ENCODE measurements around the gene ABCA8. TPM values are rescaled to one million over a fixed set of nuclear protein-coding genes. Genes with fewer than 3 reads are reported as not detected.
"Not testable (repeated sequence)": the region's sequence is repeated elsewhere in the genome, so short reads cannot be mapped to it uniquely, and the experiment has no call there.

ABCA8 gene
- total and polyA plus RNA-seq, 3 experiments from 2014 or later = not detected

- H3K9me3 Mint-ChIP-seq; H3K4me1 ChIP-seq (ENCODE audit: insufficient read depth, low read length); H3K9me3 ChIP-seq (ENCODE audit: low read length); DNase-seq; H3K4me1 Mint-ChIP-seq; H3K4me3 Mint-ChIP-seq; H3K36me3 ChIP-seq (ENCODE audit: insufficient read depth, low read length); H3K27me3 Mint-ChIP-seq; H3K4me3 ChIP-seq (ENCODE audit: low read length); H3K27ac Mint-ChIP-seq; H3K27ac ChIP-seq (ENCODE audit: low read depth, low read length); CTCF ChIA-PET; H3K27me3 ChIP-seq (ENCODE audit: insufficient read depth, low read length, poor library complexity, severe bottlenecking); POLR2A ChIA-PET; H3K36me3 Mint-ChIP-seq: not testable (repeated sequence)
Observed at GRCh38 chr17:68824185-68824584, 131.0 kb downstream of the ABCA8 start.

DNA sequence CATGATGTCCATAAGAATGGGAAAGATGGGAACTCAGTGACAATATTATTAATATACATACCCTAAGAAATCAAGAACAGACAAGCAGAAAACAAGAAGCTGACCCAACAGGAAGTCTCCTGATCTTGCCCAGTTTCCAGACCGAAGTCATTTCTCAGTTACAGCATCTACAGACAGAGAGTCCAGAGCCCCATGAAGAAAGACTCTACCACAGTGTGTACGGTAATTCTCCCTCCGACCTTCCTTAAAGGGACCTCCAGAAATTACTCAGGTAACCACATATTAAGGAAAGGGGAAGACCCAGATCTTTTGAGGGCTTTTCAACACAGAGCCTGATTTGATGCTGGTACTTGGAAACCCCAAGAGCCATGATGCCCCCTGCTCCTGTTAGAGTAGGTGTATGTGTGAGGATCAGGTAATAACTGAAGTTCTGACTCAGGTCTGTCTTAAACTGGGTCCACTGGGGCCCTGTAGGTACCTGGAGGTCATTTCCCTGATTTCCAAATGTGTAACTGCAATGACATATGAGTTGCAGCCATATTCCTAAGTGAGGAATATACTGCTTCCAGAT is 132.4 kb downstream of the ABCA8 start:
- no peaks in the 10 kb centered on the region for H3K4me1 Mint-ChIP-seq
- no peak overlapping the region for H3K4me3 Mint-ChIP-seq
- ChIA-PET POLR2A (no interaction called here), CTCF (no interaction called here)
- DNase-seq = no peak
- H3K36me3 Mint-ChIP-seq = no peaks in the 10 kb centered on the region
- Histone ChIP-seq H3K36me3 (ENCODE audit: insufficient read depth, low read length) (no peaks in the 10 kb centered on the region), H3K27ac (ENCODE audit: low read depth, low read length) (no peak overlapping the region), H3K4me1 (ENCODE audit: insufficient read depth, low read length) (no peaks in the 10 kb centered on the region), H3K27me3 (ENCODE audit: insufficient read depth, low read length, poor library complexity, severe bottlenecking) (peaks cover 4% of the 10 kb centered on the region), H3K9me3 (ENCODE audit: low read length) (no peaks in the 10 kb centered on the region), H3K4me3 (ENCODE audit: low read length) (no peak overlapping the region)
- H3K27ac Mint-ChIP-seq = no peak overlapping the region
- no peaks in the 10 kb centered on the region for H3K9me3 Mint-ChIP-seq
- H3K27me3 Mint-ChIP-seq = peaks cover 5 to 11% of the 10 kb centered on the region in 2 donors

DNA sequence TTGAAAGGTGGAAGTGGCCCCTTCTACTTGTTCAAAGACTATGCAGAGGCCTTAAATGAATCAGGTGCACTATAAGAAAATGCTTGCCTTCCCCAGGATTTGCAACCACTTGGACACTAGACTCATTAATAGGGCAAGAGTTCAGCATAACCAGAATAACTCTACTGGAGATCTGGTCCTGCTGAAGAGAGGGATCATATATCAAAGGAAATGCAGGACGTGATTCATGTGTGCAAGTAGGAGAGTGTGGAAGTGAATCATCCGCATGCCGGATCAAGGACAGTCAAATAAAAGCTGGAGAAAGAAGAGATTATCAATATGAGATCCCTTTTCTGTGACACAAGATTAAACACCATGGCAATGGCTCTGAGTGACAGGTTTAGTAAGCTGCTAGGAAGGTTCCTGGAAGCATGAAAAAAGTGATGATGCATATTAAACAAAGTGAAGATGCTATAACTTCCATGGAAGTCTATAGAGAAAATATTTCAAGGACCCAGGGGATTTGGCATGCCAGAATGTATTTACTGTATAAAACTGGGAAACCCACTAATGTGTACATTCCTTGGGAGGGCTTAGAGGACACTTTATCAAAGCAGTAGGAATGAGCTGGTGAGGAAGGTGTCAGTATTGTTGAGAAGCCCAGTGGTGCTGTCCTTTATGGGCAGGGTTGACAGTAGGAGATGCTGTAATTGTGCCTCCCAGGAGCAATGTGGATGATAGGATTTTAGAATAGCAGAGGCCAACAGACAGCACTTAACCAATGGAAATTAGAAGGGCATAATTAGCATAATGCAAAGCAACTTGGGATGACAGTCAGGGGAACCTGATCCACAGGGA is 133.1 kb downstream of the ABCA8 start:
- Histone ChIP-seq H3K36me3 (ENCODE audit: insufficient read depth, low read length) (no peaks in the 10 kb centered on the region), H3K27me3 (ENCODE audit: insufficient read depth, low read length, poor library complexity, severe bottlenecking) (peaks cover 4% of the 10 kb centered on the region), H3K4me3 (ENCODE audit: low read length) (no peak overlapping the region), H3K4me1 (ENCODE audit: insufficient read depth, low read length) (no peaks in the 10 kb centered on the region), H3K9me3 (ENCODE audit: low read length) (no peaks in the 10 kb centered on the region), H3K27ac (ENCODE audit: low read depth, low read length) (no peak overlapping the region)
- H3K27ac Mint-ChIP-seq = no peak overlapping the region
- POLR2A ChIA-PET = no interaction called here
- peaks cover 9 to 17% of the 10 kb centered on the region in 2 donors for H3K27me3 Mint-ChIP-seq
- CTCF ChIA-PET = no interaction called here
- no peak overlapping the region for H3K4me3 Mint-ChIP-seq
- H3K36me3 Mint-ChIP-seq = no peaks in the 10 kb centered on the region
- H3K4me1 Mint-ChIP-seq = no peaks in the 10 kb centered on the region
- no peak for DNase-seq
- H3K9me3 Mint-ChIP-seq = no peaks in the 10 kb centered on the region

DNA sequence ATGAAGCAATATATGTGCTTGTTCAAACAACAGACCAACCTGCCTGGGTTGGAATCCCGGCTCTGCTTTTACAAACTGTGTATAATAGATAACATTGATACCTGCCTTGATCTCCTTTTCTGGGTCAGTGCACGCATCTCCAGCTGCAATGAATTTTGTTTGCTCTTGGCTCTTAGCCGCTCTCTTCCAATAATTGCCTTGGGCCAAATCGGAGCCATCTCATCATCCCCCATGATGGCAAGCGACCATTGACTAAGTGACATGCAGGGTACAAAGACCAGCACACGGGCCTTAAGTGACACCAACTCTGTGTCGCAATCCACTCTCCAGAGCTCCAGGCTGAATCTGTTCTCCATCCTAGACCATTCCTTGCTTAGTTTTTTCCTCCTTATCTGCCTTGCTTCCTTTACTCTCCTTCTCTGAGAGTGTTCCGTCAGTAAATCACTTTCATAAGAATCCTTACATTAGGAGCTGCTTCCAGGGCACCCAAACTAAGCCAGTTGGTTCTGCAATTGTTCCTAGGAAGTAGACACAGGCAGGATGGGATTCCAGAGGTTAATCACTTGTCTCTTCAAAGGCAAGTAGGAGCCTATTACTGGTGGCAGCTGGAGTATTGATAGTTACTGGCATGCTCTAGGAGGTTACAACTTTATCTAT is 134.2 kb downstream of the ABCA8 start:
- Mint-ChIP-seq H3K36me3 (no peaks in the 10 kb centered on the region), H3K27me3 (peaks cover 9 to 17% of the 10 kb centered on the region in 2 donors), H3K4me3 (no peak overlapping the region), H3K4me1 (no peaks in the 10 kb centered on the region), H3K27ac (no peak overlapping the region), H3K9me3 (no peaks in the 10 kb centered on the region)
- Histone ChIP-seq H3K27ac (ENCODE audit: low read depth, low read length) (no peak overlapping the region), H3K4me3 (ENCODE audit: low read length) (no peak overlapping the region), H3K27me3 (ENCODE audit: insufficient read depth, low read length, poor library complexity, severe bottlenecking) (peaks cover 4% of the 10 kb centered on the region), H3K9me3 (ENCODE audit: low read length) (no peaks in the 10 kb centered on the region), H3K4me1 (ENCODE audit: insufficient read depth, low read length) (no peaks in the 10 kb centered on the region), H3K36me3 (ENCODE audit: insufficient read depth, low read length) (no peaks in the 10 kb centered on the region)
- ChIA-PET POLR2A (no interaction called here), CTCF (no interaction called here)
- DNase-seq = no peak

DNA sequence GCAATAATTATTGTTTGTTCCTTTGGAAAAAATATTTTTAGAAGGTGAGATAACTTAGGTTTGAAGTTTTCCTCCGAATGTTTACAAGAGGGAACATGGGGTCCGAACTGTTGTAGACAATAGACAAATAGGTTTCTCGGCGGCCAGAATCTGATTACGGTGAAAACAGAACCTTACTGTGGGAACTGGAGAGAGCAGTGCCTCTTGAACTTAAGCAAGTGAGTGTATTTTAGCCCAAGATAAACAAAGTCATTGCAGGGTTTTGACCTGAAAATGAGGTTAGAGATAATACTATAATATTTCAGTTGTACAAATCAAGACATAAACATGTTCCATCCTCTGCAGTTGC is 134.7 kb downstream of the ABCA8 start:
- no peaks in the 10 kb centered on the region for H3K4me1 Mint-ChIP-seq
- no peaks in the 10 kb centered on the region for H3K9me3 Mint-ChIP-seq

DNA sequence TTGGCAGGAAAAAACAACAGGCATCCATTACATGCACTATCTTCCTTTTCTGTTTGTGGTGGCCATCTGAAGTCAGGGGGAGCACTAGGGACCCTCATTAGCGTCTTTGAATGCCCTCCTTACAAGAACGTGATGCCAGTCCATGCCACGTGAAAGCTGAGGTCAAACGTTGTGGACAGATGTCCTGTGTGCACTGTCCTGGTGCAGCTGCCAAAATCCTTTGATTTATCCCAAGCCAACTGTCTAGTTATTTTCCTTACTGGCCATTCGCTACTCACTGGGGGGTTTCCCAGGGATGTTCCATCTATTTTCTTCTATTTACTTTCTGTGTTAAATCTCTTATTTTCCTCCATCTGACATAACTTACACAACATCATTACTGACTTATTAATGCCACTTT is 135.7 kb downstream of the ABCA8 start:
- Mint-ChIP-seq H3K27me3 (peaks cover 11 to 21% of the 10 kb centered on the region in 2 donors), H3K27ac (no peak overlapping the region), H3K4me1 (no peaks in the 10 kb centered on the region), H3K9me3 (no peaks in the 10 kb centered on the region), H3K4me3 (no peak overlapping the region), H3K36me3 (no peaks in the 10 kb centered on the region)
- H3K9me3 ChIP-seq (ENCODE audit: low read length) = no peaks in the 10 kb centered on the region
- ChIA-PET CTCF (no interaction called here), POLR2A (no interaction called here)
- H3K36me3 ChIP-seq (ENCODE audit: insufficient read depth, low read length) = no peaks in the 10 kb centered on the region
- no peak overlapping the region for H3K27ac ChIP-seq (ENCODE audit: low read depth, low read length)
- DNase-seq = no peak
- no peaks in the 10 kb centered on the region for H3K4me1 ChIP-seq (ENCODE audit: insufficient read depth, low read length)
- no peak overlapping the region for H3K4me3 ChIP-seq (ENCODE audit: low read length)
- H3K27me3 ChIP-seq (ENCODE audit: insufficient read depth, low read length, poor library complexity, severe bottlenecking) = no peaks in the 10 kb centered on the region

More for the DNA sequence above, 134.7 kb downstream of the ABCA8 start:
- peaks cover 11 to 21% of the 10 kb centered on the region in 2 donors for H3K27me3 Mint-ChIP-seq
- no peak for DNase-seq
- H3K36me3 ChIP-seq (ENCODE audit: insufficient read depth, low read length) = no peaks in the 10 kb centered on the region
- H3K4me3 Mint-ChIP-seq = no peak overlapping the region
- H3K36me3 Mint-ChIP-seq = no peaks in the 10 kb centered on the region
- H3K4me3 ChIP-seq (ENCODE audit: low read length) = no peak overlapping the region
- no peak overlapping the region for H3K27ac ChIP-seq (ENCODE audit: low read depth, low read length)
- ChIA-PET POLR2A (no interaction called here), CTCF (no interaction called here)
- peaks cover 4% of the 10 kb centered on the region for H3K27me3 ChIP-seq (ENCODE audit: insufficient read depth, low read length, poor library complexity, severe bottlenecking)
- no peak overlapping the region for H3K27ac Mint-ChIP-seq
- no peaks in the 10 kb centered on the region for H3K9me3 ChIP-seq (ENCODE audit: low read length)
- H3K4me1 ChIP-seq (ENCODE audit: insufficient read depth, low read length) = no peaks in the 10 kb centered on the region

Other genes starting within 250 kb of the ABCA8 start
- gene ABCA9, start 105.5 kb upstream of the ABCA8 start, total RNA-seq = not detected
- not detected for gene ABCA9, start 105.5 kb upstream of the ABCA8 start, polyA plus RNA-seq
- gene ABCA6, start 186.5 kb upstream of the ABCA8 start, total RNA-seq = under 1 TPM; 0.16 to 0.20 TPM
- gene ABCA6, start 186.5 kb upstream of the ABCA8 start, polyA plus RNA-seq = not detected

Data from CD8-positive, alpha-beta memory T cell (primary cell).